Epithelial cell of proximal tubule (primary cell): ENCODE data around the gene PRRC1. TPM values are rescaled to one million over a fixed set of nuclear protein-coding genes. Genes with fewer than 3 reads are reported as not detected.

ENCODE experiments used
- DNase-seq: peaks from one replicate; pipeline ENCODE4 v3.0.0-alpha.2; 2011; ENCODE audit warnings: low read depth
- H3K4me3 ChIP-seq: 2 replicates; pipeline ENCODE4 v1.5.1; 2011; ENCODE audit warnings: low read depth, mild to moderate bottlenecking, low read length
- CTCF ChIP-seq: conservative IDR thresholded peaks from 2 replicates; pipeline ENCODE4 v1.5.1; 2012; ENCODE audit warnings: low read depth, mild to moderate bottlenecking, low read length
- total RNA-seq: library from RNA; depleted of rRNA; stranded (reverse); fragments of >200 nt; gene quantifications from 2 replicates; pipeline ENCODE4 v1.2.3, GENCODE V29; 2015

The PRRC1 gene
- total RNA-seq, 1 donor from 2014 or later, result 33.3 TPM

GRCh38 chr5:127505905-127506304 is 11.5 kb upstream of the PRRC1 start:
- DNase-seq, result no peak
- TF ChIP-seq CTCF, result no peak
- no peak overlapping the region for H3K4me3 ChIP-seq

GRCh38 chr5:127506616-127507015 is 10.8 kb upstream of the PRRC1 start:
- no peak for TF ChIP-seq CTCF
- no peak for DNase-seq
- H3K4me3 ChIP-seq, result no peak overlapping the region

- DNase-seq, result no peak
- no peak overlapping the region for H3K4me3 ChIP-seq
- TF ChIP-seq CTCF, result no peak
Observed at GRCh38 chr5:127508644-127509373, 8.6 kb upstream of the PRRC1 start.

- no peak for TF ChIP-seq CTCF
- no peak overlapping the region for H3K4me3 ChIP-seq
- no peak for DNase-seq
Observed at GRCh38 chr5:127513408-127513970, 4.0 kb upstream of the PRRC1 start.

GRCh38 chr5:127514816-127515215 is 2.6 kb upstream of the PRRC1 start:
- no peak for TF ChIP-seq CTCF
- no peak overlapping the region for H3K4me3 ChIP-seq
- DNase-seq, result no peak

- no peak for DNase-seq
- no peak for TF ChIP-seq CTCF
Observed at GRCh38 chr5:127515693-127516440, 1.6 kb upstream of the PRRC1 start.

More at GRCh38 chr5:127515693-127516440, 1.6 kb upstream of the PRRC1 start:
- H3K4me3 ChIP-seq, result no peak overlapping the region
